DMS53 treated with DMSO at 0.1 percent for 48 hours (cell line): Measurements from ENCODE around the gene TMEM138.

Source experiments
- DNase-seq: peaks from one replicate; lab custom pipeline; 2025; ENCODE audit not compliant: unreplicated experiment; lab: John Stamatoyannopoulos, UW

Gene TMEM138

DNA sequence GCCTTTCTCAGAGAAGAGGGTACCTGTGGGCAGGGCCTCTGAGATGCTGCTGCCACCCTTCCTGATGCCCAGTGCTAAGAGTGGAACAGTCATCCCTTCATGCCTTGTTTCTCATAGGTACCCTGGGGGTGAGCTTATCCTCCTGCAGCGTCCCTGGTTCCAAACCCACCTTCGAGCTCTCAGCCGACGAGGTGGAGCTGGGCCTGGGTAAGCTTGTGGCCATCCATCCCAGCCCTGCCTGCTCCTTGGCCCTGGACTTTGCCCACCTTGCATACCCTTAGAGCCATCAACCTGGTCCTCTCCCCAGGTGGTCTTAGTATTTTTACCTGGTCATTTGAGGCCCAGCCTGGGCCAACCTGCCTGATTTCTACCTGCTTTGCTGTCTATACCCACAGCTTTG is 20.5 kb upstream of the TMEM138 start:
- DNase-seq = no peak

GRCh38 chr11:61342207-61342803 is 19.9 kb upstream of the TMEM138 start:
- DNase-seq = no peak

GRCh38 chr11:61343792-61344745 is 18.1 kb upstream of the TMEM138 start:
- DNase-seq = no peak

- DNase-seq = no peak
These were observed 17.0 kb upstream of the TMEM138 start for GRCh38 chr11:61345170-61345610.

- DNase-seq = no peak
These were observed 16.0 kb upstream of the TMEM138 start for GRCh38 chr11:61345954-61346843.

GRCh38 chr11:61347916-61348461 is 14.2 kb upstream of the TMEM138 start:
- no peak for DNase-seq

GRCh38 chr11:61349189-61349751 is 12.9 kb upstream of the TMEM138 start:
- no peak for DNase-seq

DNA sequence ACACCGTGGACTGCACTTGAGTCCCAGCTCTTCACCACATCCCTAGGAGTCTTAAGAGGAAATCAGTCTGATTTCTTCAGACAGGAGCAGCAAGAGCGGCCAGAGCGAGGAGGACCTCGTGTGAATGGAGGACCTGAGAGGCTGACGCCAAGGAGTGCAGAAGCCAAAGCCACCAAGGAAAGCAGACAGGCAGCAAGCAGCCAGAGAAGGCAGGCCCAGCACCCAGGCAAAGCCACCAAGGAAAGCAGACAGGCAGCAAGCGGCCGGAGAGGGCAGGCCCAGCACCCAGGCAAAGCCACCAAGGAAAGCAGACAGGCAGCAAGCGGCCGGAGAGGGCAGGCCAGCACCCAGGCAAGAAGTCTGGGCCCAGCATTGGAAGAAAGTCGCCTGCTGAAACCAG is 12.3 kb upstream of the TMEM138 start:
- no peak for DNase-seq

DNA sequence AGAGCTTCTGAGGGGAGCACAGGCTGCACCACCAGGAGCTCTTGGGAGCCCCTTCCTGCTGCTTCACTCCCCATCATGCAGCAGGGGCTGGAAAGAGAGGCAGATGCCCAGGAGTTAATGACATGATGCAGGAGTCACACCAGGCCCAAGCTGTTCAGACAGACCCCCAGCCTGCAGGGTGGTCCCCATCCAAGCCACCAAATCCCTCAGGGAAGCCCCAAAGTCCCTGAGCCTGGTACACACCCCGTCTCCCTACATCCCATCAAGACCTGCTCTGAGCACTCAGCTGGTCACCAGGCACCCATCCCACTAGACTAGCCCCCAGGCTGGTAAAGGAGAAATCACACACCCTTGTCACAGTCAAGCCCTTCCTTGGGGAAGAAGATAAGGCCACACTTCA is 11.8 kb upstream of the TMEM138 start:
- DNase-seq = no peak

DNA sequence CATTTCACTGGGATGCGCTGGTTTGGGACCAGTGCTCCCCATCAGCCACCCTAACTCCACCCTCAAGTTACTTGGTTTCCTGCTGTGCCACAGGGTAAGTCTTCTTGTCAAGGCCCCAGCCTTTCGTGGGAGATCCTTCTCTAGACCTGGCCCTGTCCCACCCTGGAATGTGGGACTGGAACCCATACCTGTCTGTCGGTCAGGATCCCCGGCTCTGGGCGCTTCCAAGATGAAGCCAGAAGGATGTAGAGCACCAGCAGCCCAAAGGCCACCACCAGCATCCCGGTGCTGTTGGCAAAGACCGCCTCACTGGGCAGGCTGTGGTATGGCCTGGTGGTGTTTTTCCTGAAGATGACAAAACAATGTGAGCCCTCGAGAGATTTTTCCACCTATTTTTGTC is 11.4 kb upstream of the TMEM138 start:
- DNase-seq = no peak

DNA sequence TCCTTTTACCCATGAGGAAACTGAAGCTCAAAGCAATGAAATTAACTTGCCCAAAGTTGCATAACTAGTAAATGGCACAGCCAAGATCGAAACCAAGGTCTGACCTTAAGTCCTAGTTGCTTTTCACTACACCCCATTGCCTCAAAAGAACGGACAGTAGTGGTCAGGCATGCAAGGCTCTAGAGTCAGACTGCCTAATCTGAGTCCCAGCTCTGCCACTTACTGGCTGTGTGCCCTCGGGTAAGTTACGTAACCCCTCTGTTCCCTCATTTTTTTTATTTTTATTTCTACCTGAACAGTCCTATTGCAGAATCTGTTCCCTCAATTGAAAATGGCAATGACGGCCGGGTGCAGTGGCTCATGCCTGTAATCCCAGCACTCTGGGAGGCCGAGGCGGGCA is 10.1 kb upstream of the TMEM138 start:
- no peak for DNase-seq

- DNase-seq = no peak
These were observed 8.8 kb upstream of the TMEM138 start for GRCh38 chr11:61353131-61354067.

DNA sequence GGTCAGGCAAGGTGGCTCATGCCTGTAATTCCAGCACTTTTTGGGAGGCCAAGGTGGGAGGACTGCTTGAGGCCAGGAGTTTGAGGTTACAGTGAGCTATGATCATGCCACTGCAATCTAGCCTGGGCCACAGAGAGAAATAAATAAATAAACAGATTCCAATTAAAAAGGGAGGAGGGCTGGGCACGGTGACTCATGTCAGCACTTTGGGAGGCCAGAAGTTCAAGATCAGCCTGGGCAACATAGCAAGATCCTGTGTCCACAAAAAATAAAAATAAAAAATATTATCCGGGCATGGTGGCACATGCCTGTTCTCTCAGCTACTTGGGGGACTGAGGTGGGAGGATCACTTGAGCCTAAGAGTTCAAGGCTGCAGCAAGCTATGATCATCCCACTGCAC is 8.0 kb upstream of the TMEM138 start:
- no peak for DNase-seq

- DNase-seq = no peak
These were observed 5.5 kb upstream of the TMEM138 start for GRCh38 chr11:61356706-61357105.

DNA sequence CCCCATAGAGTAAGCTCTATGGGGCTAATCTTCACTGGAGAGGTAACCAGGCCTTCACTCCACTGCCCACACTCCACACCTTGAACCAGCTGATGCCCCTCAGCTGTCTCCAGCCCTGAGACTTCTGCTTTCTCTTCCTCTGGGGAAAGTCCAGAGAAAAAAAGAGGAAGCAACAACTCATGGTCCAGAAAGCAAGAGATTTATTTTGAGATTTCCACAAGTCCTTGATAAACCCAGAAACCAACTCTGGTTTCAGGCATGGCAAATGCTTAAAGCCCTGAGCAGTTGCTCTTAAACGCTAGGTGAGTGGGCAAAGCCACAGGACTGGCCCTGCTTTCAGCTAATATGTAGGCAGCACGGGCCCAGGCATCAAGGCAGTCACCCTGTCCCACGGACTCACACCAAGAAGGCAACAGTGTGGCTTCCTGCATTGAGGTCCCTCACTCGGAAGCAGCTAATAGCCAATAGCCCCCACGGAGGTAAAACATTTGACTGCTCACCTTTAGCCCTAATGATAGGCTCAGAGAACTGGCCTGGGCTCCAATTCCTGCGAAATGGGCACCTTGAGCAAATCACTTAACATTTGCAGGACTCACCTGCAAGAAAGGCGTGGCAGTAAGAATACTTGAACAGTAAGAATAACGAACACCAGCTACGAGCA is 4.8 kb upstream of the TMEM138 start:
- DNase-seq = no peak

DNA sequence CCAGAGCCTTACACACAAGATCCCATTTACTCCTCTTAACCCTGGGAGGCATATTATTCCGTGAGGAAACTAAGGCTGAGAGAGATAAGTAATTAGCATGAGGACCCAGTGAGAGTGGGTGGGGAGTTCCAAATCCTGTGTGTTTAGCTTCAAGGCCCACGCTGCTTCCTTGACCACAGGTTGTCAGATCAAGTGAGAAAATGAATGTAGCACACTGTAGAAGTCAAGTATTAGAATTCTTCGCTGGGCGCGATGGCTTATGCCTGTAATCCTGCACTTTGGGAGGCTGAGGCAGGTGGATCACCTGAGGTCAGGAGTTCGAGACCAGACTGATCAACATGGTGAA is 4.3 kb upstream of the TMEM138 start:
- DNase-seq = no peak

GRCh38 chr11:61358566-61358965 is 3.6 kb upstream of the TMEM138 start:
- DNase-seq = no peak

GRCh38 chr11:61359516-61359915 is 2.7 kb upstream of the TMEM138 start:
- DNase-seq = no peak

DNA sequence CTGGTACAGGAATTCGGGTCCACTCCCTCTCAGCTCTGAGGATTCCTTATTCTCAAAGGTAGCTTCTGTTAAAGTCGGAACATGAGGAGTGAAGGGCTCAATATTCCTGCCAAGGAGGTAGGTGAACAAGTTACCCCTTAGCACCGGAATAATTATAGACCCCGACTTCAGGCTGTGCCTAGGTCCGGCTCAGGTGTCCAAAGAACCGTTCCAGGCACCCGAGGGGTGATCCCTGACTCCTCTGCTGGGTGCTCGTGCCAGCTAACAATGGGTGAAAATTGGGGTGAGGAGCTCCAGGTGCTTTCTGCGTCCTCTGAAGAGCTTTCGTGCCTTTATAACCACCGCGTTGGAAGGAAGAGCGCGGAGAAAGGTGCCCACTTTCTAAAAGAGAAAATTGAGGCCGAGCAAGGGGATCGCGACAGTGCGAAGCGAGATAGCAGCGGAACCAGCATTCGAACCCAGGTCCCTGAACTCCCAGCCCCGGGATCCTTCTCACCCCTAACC is 885 bp upstream of the TMEM138 start:
- no peak for DNase-seq
